ENCODE measurements around the gene SHMT1.

SHMT1 gene

DNA sequence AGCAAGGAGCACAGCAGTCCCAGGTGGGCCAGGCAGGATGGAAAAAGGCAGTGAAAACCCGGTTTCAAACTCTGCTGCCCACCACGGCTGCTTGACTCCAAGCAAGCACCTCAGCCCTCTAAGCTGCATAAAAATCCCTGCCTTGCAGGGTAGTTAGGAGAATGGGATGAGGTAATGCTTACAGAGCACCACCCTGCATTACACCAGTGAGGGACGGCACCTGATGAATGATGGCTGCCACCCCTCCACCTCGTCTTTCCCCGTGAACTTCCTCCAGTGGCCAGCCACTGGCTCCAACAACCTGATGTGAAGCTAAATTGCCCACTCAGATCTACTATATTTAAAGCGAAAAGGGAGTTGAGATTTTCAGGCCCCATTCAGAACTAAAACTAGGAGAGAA lies 81.6 kb downstream of the SHMT1 start:
- no peak for DNase-seq (ENCODE audit: low read depth)

DNA sequence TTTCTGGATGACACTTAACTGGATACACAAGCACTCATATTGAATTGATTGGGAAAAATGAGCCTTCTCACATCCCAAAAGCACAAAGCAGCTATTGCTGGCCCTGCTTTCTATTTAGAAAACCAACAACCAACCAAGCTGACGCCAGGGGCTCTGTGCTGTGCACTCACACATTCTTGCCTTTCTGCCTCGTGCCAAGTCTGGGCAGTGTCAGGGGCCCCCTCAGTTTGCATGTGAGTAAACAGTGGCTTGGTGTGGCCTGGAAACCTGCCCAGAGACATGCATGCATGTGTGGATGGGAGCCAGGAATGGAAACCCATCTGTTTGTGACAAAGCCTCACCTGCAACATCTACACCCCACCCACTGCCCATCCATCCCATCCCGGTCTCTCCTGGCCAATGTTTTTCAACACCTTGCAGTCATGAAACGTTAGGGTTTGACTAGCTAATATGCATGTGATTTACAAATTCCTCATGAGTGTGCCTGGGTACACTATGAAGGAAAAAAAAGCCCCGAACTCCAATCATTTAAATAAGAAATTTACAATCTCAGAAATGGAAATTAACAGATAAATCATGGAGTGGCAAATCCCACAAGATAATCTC lies 82.5 kb downstream of the SHMT1 start:
- DNase-seq (ENCODE audit: low read depth) = peak; percentile 48

DNA sequence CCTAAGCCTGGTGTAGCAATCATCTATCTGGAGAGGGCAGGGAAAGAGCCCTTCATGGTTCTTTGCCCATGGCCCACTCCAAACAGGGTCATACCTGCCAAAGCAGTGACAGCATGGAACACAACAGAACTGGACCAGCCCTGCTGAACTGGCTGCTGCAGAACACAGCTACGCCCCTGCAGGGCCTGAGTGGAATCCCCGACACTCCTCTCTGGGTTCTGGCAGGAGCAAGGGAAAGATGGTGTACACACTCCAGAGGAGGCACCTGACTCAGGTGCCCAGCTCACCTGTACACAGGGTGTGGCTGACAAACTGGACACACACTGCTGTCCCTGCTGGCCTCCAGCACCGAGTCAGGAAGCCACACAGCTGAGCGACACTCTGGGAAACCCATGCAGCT lies 83.1 kb downstream of the SHMT1 start:
- DNase-seq (ENCODE audit: low read depth) = no peak

DNA sequence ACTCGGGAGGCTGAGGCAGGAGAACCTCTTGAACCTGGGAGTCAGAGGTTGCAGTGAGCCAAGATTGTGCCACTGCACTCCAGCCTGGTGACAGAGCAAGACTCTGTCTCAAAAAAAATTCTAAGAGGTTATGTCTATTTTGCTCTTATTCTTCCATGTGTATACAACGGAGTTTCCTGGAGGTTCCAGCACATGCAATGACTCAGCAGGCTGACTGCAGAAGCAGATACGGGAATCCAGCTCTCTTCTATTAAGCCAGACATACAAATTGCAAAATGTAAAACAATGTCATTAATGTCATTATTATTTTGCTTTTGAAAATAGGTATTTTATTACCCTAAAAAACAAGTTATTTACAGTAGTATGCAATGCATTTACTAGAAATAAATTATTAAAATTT lies 84.5 kb downstream of the SHMT1 start:
- peak; percentile 80 for DNase-seq (ENCODE audit: low read depth)
